ENCODE data around the gene EMC6. TPM values are rescaled to one million over a fixed set of nuclear protein-coding genes. Genes with fewer than 3 reads are reported as not detected.

Gene EMC6
- total and polyA plus RNA-seq, 2 of the 13 experiments (the other 11 are each of a cell fraction or from before 2014, with no cell fraction given) = 45.1 to 47.7 TPM

DNA sequence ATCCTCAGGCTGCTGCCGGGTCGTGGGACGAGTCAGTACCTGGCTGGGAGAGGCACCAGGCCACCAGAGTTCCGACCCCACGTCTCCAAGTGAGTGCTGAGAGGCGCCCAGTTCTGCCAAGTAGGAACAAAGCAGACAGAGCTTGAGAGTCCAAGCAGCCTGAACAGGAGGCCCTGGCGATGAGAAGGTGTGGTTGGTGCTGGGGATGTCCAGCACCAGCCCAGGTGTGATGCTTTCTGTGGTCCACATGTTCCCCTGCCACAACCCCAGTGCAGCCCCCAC is 11.1 kb upstream of the EMC6 start:
- Histone ChIP-seq H2AFZ (ENCODE audit: low read length) (no peak overlapping the region), H3K27ac (ENCODE audit: extremely low read length, insufficient read depth, low read length) (no peak overlapping the region), H3K79me2 (ENCODE audit: insufficient read depth, low read length) (no peaks in the 10 kb centered on the region), H3K4me1 (ENCODE audit: insufficient read depth, low read length) (peaks cover 24% of the 10 kb centered on the region), H3K36me3 (replicated peaks in 1 of 2; ENCODE audit: control insufficient read depth in 1 of 2, insufficient read depth in 2 of 2, low read length in 2 of 2) (no peaks in the 10 kb centered on the region; a peak in 1 of 5 replicates), H4K20me1 (ENCODE audit: insufficient read depth, low read length) (no peaks in the 10 kb centered on the region), H3K4me3 (replicated peaks in 1 of 3; ENCODE audit: insufficient read depth in 1 of 3, low read depth in 2 of 3, low read length in 3 of 3) (no peak overlapping the region), H3K9ac (ENCODE audit: insufficient read depth, low read depth, low read length) (no peak overlapping the region), H3K4me2 (ENCODE audit: low read depth, low read length) (no peak overlapping the region), H3K9me3 (ENCODE audit: low read length) (no peaks in the 10 kb centered on the region), H3K27me3 (ENCODE audit: control insufficient read depth in 1 of 2, insufficient read depth in 2 of 2, low read length in 2 of 2) (no peaks in the 10 kb centered on the region)
- ChIA-PET CTCF (ENCODE audit: low intra/inter-chr PET ratio, low total read pairs) (no interaction called here), POLR2A (interaction anchor here (2.1 to 3.4 kb wide), 2 partner anchors 10 to 21 kb away, joined by 6 to 13 read pairs; partner anchors contain the start of genes CTNS and SHPK)
- DNase-seq (ENCODE audit: low spot score) (no peak), ATAC-seq (no peak), FAIRE-seq (no peak)
- intact Hi-C loops (cut with micrococcal nuclease; ENCODE audit: unreplicated experiment) (no loop called here), in situ Hi-C loops (cut with HindIII; ENCODE audit: extremely low pct_ligation_motif_present, low pct_unique_long_range_greater_than_20kb) (no loop called here)
- no CpG with 5 or more reads among the region's 7 CpGs for WGBS (ENCODE audit: low lambda C conversion rate)
- no TSS peak for BruUV-seq (replicated peaks)
- TF ChIP-seq KAT8 (CRISPR knock-in tag; IDR thresholded peaks at IDR 0.05) (no peak), ZMAT3 (CRISPR knock-in tag; conservative IDR thresholded peaks at IDR 0.05) (no peak), REL (CRISPR knock-in tag; conservative IDR thresholded peaks at IDR 0.05) (no peak)

DNA sequence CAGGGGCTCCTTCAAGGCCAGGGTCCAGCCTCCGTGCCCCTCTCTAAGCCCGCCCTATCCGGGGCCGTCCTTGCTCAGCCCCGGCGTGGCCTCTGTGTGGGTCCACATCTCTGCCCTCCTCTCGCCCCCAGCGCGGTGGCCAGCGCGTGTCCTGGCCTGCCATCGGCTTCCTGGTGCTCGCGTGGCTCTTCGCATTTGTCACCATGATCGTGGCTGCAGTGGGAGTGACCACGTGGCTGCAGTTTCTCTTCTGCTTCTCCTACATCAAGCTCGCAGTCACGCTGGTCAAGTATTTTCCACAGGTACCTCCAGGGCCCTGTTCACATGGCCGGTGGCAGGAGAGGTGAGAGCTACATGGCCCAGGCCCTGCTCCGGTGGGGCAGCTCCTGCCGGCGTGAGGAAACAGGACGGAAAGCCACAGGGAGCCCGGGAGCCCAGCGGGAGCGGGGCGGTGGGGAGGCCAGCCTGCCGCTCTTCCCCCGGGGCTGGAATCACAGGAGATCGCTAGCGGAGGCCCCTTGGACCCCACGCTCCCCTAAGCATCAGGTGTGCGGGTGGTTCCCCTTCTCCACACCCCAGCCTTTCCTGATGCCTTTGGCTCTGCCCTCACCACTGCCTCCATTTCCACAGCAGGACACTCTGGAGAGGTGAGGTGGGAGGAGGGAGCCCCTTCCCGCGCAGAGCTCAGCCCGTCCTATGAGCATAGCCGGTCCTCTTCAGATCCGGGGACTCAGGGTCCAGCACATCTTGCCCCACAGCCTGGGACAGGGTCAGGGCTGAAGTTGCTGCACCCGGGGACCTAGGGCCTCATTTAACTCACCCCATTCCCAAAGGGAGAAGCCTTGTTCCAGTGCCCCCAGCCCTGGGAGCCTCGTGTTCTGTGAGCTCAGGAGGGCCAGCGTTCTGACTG is 10.5 kb upstream of the EMC6 start:
- H3K9me3 ChIP-seq (ENCODE audit: low read length) = no peaks in the 10 kb centered on the region
- peaks cover 24% of the 10 kb centered on the region for H3K4me1 ChIP-seq (ENCODE audit: insufficient read depth, low read length)
- no peak overlapping the region for H2AFZ ChIP-seq (ENCODE audit: low read length)
- H4K20me1 ChIP-seq (ENCODE audit: insufficient read depth, low read length) = no peaks in the 10 kb centered on the region
- ChIA-PET POLR2A (interaction anchor here (2.1 to 3.4 kb wide), 2 partner anchors 9 to 22 kb away, joined by 6 to 13 read pairs; partner anchors contain the start of genes CTNS and SHPK), CTCF (ENCODE audit: low intra/inter-chr PET ratio, low total read pairs) (no interaction called here)
- in situ Hi-C loops (cut with HindIII; ENCODE audit: extremely low pct_ligation_motif_present, low pct_unique_long_range_greater_than_20kb) (no loop called here), intact Hi-C loops (cut with micrococcal nuclease; ENCODE audit: unreplicated experiment) (no loop called here)
- 94% methylated on average over 28 of the region's 42 CpGs for WGBS (ENCODE audit: low lambda C conversion rate)
- FAIRE-seq (no peak), ATAC-seq (no peak; the same call in 2 of the 3 replicates), DNase-seq (ENCODE audit: low spot score) (no peak)
- no peaks in the 10 kb centered on the region for H3K27me3 ChIP-seq (ENCODE audit: control insufficient read depth in 1 of 2, insufficient read depth in 2 of 2, low read length in 2 of 2)
- H3K36me3 ChIP-seq (replicated peaks in 1 of 2; ENCODE audit: control insufficient read depth in 1 of 2, insufficient read depth in 2 of 2, low read length in 2 of 2) = no peaks in the 10 kb centered on the region; a peak in 1 of 5 replicates
- no peaks in the 10 kb centered on the region for H3K79me2 ChIP-seq (ENCODE audit: insufficient read depth, low read length)
- no peak overlapping the region for H3K4me2 ChIP-seq (ENCODE audit: low read depth, low read length)
- no peak overlapping the region for H3K4me3 ChIP-seq (replicated peaks in 1 of 3; ENCODE audit: insufficient read depth in 1 of 3, low read depth in 2 of 3, low read length in 3 of 3)
- no peak overlapping the region for H3K9ac ChIP-seq (ENCODE audit: insufficient read depth, low read depth, low read length)
- BruUV-seq (replicated peaks) = no TSS peak
- no peak overlapping the region for H3K27ac ChIP-seq (ENCODE audit: extremely low read length, insufficient read depth, low read length)
- TF ChIP-seq, protein P1, sequence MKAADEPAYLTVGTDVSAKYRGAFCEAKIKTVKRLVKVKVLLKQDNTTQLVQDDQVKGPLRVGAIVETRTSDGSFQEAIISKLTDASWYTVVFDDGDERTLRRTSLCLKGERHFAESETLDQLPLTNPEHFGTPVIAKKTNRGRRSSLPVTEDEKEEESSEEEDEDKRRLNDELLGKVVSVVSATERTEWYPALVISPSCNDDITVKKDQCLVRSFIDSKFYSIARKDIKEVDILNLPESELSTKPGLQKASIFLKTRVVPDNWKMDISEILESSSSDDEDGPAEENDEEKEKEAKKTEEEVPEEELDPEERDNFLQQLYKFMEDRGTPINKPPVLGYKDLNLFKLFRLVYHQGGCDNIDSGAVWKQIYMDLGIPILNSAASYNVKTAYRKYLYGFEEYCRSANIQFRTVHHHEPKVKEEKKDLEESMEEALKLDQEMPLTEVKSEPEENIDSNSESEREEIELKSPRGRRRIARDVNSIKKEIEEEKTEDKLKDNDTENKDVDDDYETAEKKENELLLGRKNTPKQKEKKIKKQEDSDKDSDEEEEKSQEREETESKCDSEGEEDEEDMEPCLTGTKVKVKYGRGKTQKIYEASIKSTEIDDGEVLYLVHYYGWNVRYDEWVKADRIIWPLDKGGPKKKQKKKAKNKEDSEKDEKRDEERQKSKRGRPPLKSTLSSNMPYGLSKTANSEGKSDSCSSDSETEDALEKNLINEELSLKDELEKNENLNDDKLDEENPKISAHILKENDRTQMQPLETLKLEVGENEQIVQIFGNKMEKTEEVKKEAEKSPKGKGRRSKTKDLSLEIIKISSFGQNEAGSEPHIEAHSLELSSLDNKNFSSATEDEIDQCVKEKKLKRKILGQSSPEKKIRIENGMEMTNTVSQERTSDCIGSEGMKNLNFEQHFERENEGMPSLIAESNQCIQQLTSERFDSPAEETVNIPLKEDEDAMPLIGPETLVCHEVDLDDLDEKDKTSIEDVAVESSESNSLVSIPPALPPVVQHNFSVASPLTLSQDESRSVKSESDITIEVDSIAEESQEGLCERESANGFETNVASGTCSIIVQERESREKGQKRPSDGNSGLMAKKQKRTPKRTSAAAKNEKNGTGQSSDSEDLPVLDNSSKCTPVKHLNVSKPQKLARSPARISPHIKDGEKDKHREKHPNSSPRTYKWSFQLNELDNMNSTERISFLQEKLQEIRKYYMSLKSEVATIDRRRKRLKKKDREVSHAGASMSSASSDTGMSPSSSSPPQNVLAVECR (CRISPR knock-in tag; IDR thresholded peaks at IDR 0.05; ENCODE audit: borderline replicate concordance) = no peak
- TF ChIP-seq AGO1 (IDR thresholded peaks at IDR 0.05; ENCODE audit: low read depth, low read length, poor library complexity, severe bottlenecking) (peak; percentile 88), BORCS8-MEF2B (CRISPR knock-in tag; IDR thresholded peaks at IDR 0.05) (no peak), ZNF101 (CRISPR knock-in tag; IDR thresholded peaks at IDR 0.05; ENCODE audit: borderline replicate concordance, low read depth) (no peak), MIER3 (CRISPR knock-in tag; IDR thresholded peaks at IDR 0.05; ENCODE audit: borderline replicate concordance) (no peak), NFKBIZ (CRISPR knock-in tag; IDR thresholded peaks at IDR 0.05) (no peak), HHEX (CRISPR knock-in tag; IDR thresholded peaks at IDR 0.05) (no peak), AGO2 (optimal IDR thresholded peaks at IDR 0.05; ENCODE audit: low read depth, low read length) (peak; percentile 68), SALL2 (CRISPR knock-in tag; IDR thresholded peaks at IDR 0.05) (no peak), ZNF253 (CRISPR knock-in tag; IDR thresholded peaks at IDR 0.05; ENCODE audit: borderline replicate concordance) (no peak), ZNF224 (CRISPR knock-in tag; IDR thresholded peaks at IDR 0.05) (no peak), DMAP1 (CRISPR knock-in tag; IDR thresholded peaks at IDR 0.05) (no peak)

All from HepG2 (cell line).